ENCODE data around the gene LGALS3BP.

Gene LGALS3BP

GRCh38 chr17:78999056-78999768, 19.5 kb upstream of the LGALS3BP start:
- DNase-seq (ENCODE audit: low read depth), result no peak

GRCh38 chr17:78998311-78999055, 18.8 kb upstream of the LGALS3BP start:
- DNase-seq (ENCODE audit: low read depth), result no peak

GRCh38 chr17:78997881-78998280, 18.2 kb upstream of the LGALS3BP start:
- DNase-seq (ENCODE audit: low read depth), result no peak

GRCh38 chr17:78997231-78997741, 17.6 kb upstream of the LGALS3BP start:
- no peak for DNase-seq (ENCODE audit: low read depth)

- DNase-seq (ENCODE audit: low read depth), result no peak
These were observed 17.1 kb upstream of the LGALS3BP start for GRCh38 chr17:78996781-78997201.

GRCh38 chr17:78995761-78996451, 16.2 kb upstream of the LGALS3BP start:
- no peak for DNase-seq (ENCODE audit: low read depth)

GRCh38 chr17:78995022-78995760, 15.5 kb upstream of the LGALS3BP start:
- DNase-seq (ENCODE audit: low read depth), result no peak

GRCh38 chr17:78993981-78994671, 14.4 kb upstream of the LGALS3BP start:
- DNase-seq (ENCODE audit: low read depth), result no peak

- DNase-seq (ENCODE audit: low read depth), result peak; percentile 44
These were observed 13.7 kb upstream of the LGALS3BP start for GRCh38 chr17:78993241-78993956.

- no peak for DNase-seq (ENCODE audit: low read depth)
These were observed 13.0 kb upstream of the LGALS3BP start for GRCh38 chr17:78992542-78993212.

- no peak for DNase-seq (ENCODE audit: low read depth)
These were observed 12.3 kb upstream of the LGALS3BP start for GRCh38 chr17:78991906-78992532.

GRCh38 chr17:78991017-78991738, 11.5 kb upstream of the LGALS3BP start:
- no peak for DNase-seq (ENCODE audit: low read depth)

- DNase-seq (ENCODE audit: low read depth), result no peak
These were observed 10.8 kb upstream of the LGALS3BP start for GRCh38 chr17:78990349-78991016.

- no peak for DNase-seq (ENCODE audit: low read depth)
These were observed 8.4 kb upstream of the LGALS3BP start for GRCh38 chr17:78988152-78988551.

GRCh38 chr17:78986649-78987328, 7.1 kb upstream of the LGALS3BP start:
- DNase-seq (ENCODE audit: low read depth), result peak; percentile 67

- DNase-seq (ENCODE audit: low read depth), result no peak
These were observed 6.4 kb upstream of the LGALS3BP start for GRCh38 chr17:78986048-78986648.

- no peak for DNase-seq (ENCODE audit: low read depth)
These were observed 5.7 kb upstream of the LGALS3BP start for GRCh38 chr17:78985395-78985794.
